ENCODE data around the gene CREBBP. TPM values are rescaled to one million over a fixed set of nuclear protein-coding genes. Genes with fewer than 3 reads are reported as not detected.

Gene CREBBP
- polyA plus RNA-seq, 1 donor (not counting 4 experiments of a cell fraction or from before 2014, with no cell fraction given) = 5.0 TPM

- Histone ChIP-seq H3K9me1 (ENCODE audit: control insufficient read depth, extremely low read depth, insufficient read depth, low read length) (no peaks in the 10 kb centered on the region), H3K36me3 (ENCODE audit: control insufficient read depth in 2 of 2, extremely low read depth in 1 of 2, insufficient read depth in 2 of 2, low read length in 2 of 2) (peaks cover 23 to 36% of the 10 kb centered on the region in 2 experiments), H4K20me1 (ENCODE audit: control insufficient read depth, extremely low read depth, insufficient read depth, low read length) (no peaks in the 10 kb centered on the region), H2AFZ (ENCODE audit: control insufficient read depth, low read length) (no peak overlapping the region), H3K4me3 (ENCODE audit: control insufficient read depth in 2 of 3, extremely low read depth in 1 of 3, insufficient read depth in 2 of 3, low read depth in 1 of 3, low read length in 3 of 3) (no peak overlapping the region), H3K4me2 (ENCODE audit: control insufficient read depth, extremely low read depth, insufficient read depth, low read depth, low read length) (no peak overlapping the region), H3K9me3 (ENCODE audit: control insufficient read depth, low read depth, low read length) (no peaks in the 10 kb centered on the region), H3K79me2 (ENCODE audit: control insufficient read depth, insufficient read depth, low read length) (no peaks in the 10 kb centered on the region), H3K27me3 (ENCODE audit: control insufficient read depth, extremely low read depth, insufficient read depth, low read length) (no peaks in the 10 kb centered on the region), H3K27ac (ENCODE audit: control insufficient read depth, insufficient read depth, low read length) (no peak overlapping the region), H3K4me1 (ENCODE audit: control insufficient read depth, extremely low read depth, insufficient read depth, low read length) (no peaks in the 10 kb centered on the region), H3K9ac (ENCODE audit: control insufficient read depth, extremely low read depth, insufficient read depth, low read length) (no peak overlapping the region)
- DNase-seq (ENCODE audit: low read depth, low spot score) = no peak
- FAIRE-seq = no peak
- dilution Hi-C loops (cut with MboI; ENCODE audit: extremely low pct_ligation_motif_present, low sequenced_read_pairs) = no loop called here
- TF ChIP-seq CTCF (optimal IDR thresholded peaks at IDR 0.05 in 1 of 3, IDR thresholded peaks at IDR 0.05 in 1 of 3, conservative IDR thresholded peaks at IDR 0.05 in 1 of 3; ENCODE audit: extremely low read depth in 1 of 3, insufficient read depth in 2 of 3, low read length in 3 of 3) (no peak), EZH2 (IDR thresholded peaks at IDR 0.05; ENCODE audit: low read length) (no peak)
Measured at GRCh38 chr16:3729161-3730112, 151.1 kb downstream of the CREBBP start.

- no peaks in the 10 kb centered on the region for H3K9me1 ChIP-seq (ENCODE audit: control insufficient read depth, extremely low read depth, insufficient read depth, low read length)
- no peak overlapping the region for H3K9ac ChIP-seq (ENCODE audit: control insufficient read depth, extremely low read depth, insufficient read depth, low read length)
- no peaks in the 10 kb centered on the region for H3K79me2 ChIP-seq (ENCODE audit: control insufficient read depth, insufficient read depth, low read length)
- no peak overlapping the region for H2AFZ ChIP-seq (ENCODE audit: control insufficient read depth, low read length)
- dilution Hi-C loops (cut with MboI; ENCODE audit: extremely low pct_ligation_motif_present, low sequenced_read_pairs) = no loop called here
- peaks cover 21 to 31% of the 10 kb centered on the region in 2 experiments for H3K36me3 ChIP-seq (ENCODE audit: control insufficient read depth in 2 of 2, extremely low read depth in 1 of 2, insufficient read depth in 2 of 2, low read length in 2 of 2)
- no peaks in the 10 kb centered on the region for H4K20me1 ChIP-seq (ENCODE audit: control insufficient read depth, extremely low read depth, insufficient read depth, low read length)
- H3K27me3 ChIP-seq (ENCODE audit: control insufficient read depth, extremely low read depth, insufficient read depth, low read length) = no peaks in the 10 kb centered on the region
- no peak overlapping the region for H3K27ac ChIP-seq (ENCODE audit: control insufficient read depth, insufficient read depth, low read length)
- no peak overlapping the region for H3K4me2 ChIP-seq (ENCODE audit: control insufficient read depth, extremely low read depth, insufficient read depth, low read depth, low read length)
- no peaks in the 10 kb centered on the region for H3K4me1 ChIP-seq (ENCODE audit: control insufficient read depth, extremely low read depth, insufficient read depth, low read length)
- no peaks in the 10 kb centered on the region for H3K9me3 ChIP-seq (ENCODE audit: control insufficient read depth, low read depth, low read length)
- no peak for FAIRE-seq
- DNase-seq (ENCODE audit: low read depth, low spot score) = no peak
- no peak overlapping the region for H3K4me3 ChIP-seq (ENCODE audit: control insufficient read depth in 2 of 3, extremely low read depth in 1 of 3, insufficient read depth in 2 of 3, low read depth in 1 of 3, low read length in 3 of 3)
- TF ChIP-seq CTCF (optimal IDR thresholded peaks at IDR 0.05 in 1 of 3, IDR thresholded peaks at IDR 0.05 in 1 of 3, conservative IDR thresholded peaks at IDR 0.05 in 1 of 3; ENCODE audit: extremely low read depth in 1 of 3, insufficient read depth in 2 of 3, low read length in 3 of 3) = no peak
- no peak for TF ChIP-seq EZH2 (IDR thresholded peaks at IDR 0.05; ENCODE audit: low read length)
Measured at GRCh38 chr16:3728424-3729160, 151.9 kb downstream of the CREBBP start.
